ENCODE results near the gene KASH5.

Gene KASH5

DNA sequence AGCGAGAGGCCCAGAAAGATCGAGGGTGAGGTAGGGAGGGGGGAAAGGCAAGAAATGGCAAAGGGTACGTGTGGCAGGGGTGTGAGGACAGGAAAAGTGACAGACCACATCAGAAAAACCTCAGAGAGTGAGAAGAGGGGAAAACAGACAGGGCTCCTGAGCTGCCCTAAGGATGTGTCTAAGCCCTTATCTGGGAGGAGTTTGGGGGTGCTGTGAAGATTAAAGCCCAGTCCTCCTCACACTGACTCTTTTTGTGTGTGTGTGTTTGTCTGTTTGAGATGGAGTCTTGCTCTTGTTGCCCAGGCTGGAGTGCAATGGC, 35.9 kb downstream of the KASH5 start:
- no peak overlapping the region for H3K4me3 ChIP-seq (ENCODE audit: insufficient read length, low read depth)
- H3K27me3 ChIP-seq (ENCODE audit: insufficient read depth, insufficient read length), result peaks cover 64% of the 10 kb centered on the region
- no peak for DNase-seq (ENCODE audit: low read depth, low spot score)
- TF ChIP-seq YY1 (IDR thresholded peaks at IDR 0.05; ENCODE audit: insufficient read depth, insufficient read length), result no peak
- TF ChIP-seq SUZ12 (IDR thresholded peaks at IDR 0.05; ENCODE audit: extremely low read depth, insufficient read depth, insufficient read length), result no peak
- no peaks in the 10 kb centered on the region for H3K36me3 ChIP-seq (ENCODE audit: insufficient read depth, insufficient read length, low read length)
- H3K9ac ChIP-seq (ENCODE audit: insufficient read length, low read depth), result peak overlapping the region; percentile 2
- H3K9me3 ChIP-seq (ENCODE audit: insufficient read depth, low read length), result no peaks in the 10 kb centered on the region
- H3K4me1 ChIP-seq (ENCODE audit: insufficient read depth, insufficient read length), result peaks cover 11% of the 10 kb centered on the region

DNA sequence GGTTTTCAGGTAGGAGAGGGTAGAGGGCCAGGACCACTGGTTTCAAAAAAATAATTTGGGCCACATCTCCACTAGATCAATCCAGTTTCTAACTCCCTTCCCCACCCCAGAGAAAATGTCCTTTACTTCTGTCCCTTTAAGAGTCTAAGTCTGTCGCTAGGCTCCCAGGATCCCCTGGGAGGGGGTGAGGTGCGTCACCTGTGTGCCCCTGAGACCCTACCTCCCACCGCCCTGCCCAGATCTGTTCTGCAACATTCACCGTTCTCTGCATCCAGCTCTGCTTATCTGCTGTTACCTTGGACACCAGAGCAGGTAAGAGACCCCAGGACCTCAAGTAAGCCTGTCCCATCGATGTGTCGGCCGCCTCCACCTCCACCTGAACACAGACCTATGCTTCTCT, 37.1 kb downstream of the KASH5 start, which contains the start of gene GFY:
Gene GFY, plus strand, starts transcription at position 211 of the 400 bp plus-strand sequence. CDS start 1,043 bp downstream, outside the sequence.
- DNase-seq (ENCODE audit: low read depth, low spot score), result no peak
- Histone ChIP-seq H3K27me3 (ENCODE audit: insufficient read depth, insufficient read length) (peaks cover 69% of the 10 kb centered on the region), H3K36me3 (ENCODE audit: insufficient read depth, insufficient read length, low read length) (no peaks in the 10 kb centered on the region), H3K4me3 (ENCODE audit: insufficient read length, low read depth) (peak within 1 kb of the TSS; percentile 5), H3K4me1 (ENCODE audit: insufficient read depth, insufficient read length) (peaks cover 11% of the 10 kb centered on the region), H3K9me3 (ENCODE audit: insufficient read depth, low read length) (no peaks in the 10 kb centered on the region), H3K9ac (ENCODE audit: insufficient read length, low read depth) (no peak within 1 kb of the TSS)
- TF ChIP-seq SUZ12 (IDR thresholded peaks at IDR 0.05; ENCODE audit: extremely low read depth, insufficient read depth, insufficient read length) (no peak), YY1 (IDR thresholded peaks at IDR 0.05; ENCODE audit: insufficient read depth, insufficient read length) (no peak), ZNF274 (IDR thresholded peaks at IDR 0.05; ENCODE audit: low read depth, low read length) (no peak)

DNA sequence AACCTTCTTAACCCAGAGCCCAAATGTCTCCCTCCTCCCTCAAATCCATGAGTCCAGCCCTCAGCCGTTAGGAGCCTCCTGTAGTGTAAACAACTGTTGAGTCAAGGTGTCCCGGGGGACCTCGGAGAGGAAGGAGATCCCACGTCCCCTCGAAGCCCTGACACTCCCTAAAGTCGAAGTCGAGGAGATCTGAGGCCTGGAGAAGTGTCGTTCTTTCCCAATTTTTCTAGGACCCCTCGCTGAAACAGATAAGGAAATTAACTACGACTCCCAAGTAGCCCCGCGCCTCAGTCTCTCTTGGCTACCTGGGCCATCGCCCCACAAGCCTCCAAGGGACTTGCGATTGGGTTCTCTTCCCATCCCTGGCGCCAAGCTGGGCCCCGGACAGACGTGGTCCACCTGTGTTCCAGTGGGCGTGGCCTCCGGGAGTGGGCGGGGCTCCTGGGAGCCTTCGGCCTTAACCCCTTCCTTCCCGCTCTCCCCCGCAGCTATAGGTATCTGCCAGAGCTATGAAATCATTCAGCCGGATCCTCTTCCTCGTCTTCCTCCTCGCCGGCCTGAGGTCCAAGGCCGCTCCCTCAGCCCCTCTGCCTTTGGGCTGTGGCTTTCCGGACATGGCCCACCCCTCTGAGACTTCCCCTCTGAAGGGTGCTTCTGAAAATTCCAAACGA, 38.0 kb downstream of the KASH5 start:
- Histone ChIP-seq H3K27me3 (ENCODE audit: insufficient read depth, insufficient read length) (peaks cover 68% of the 10 kb centered on the region), H3K4me3 (ENCODE audit: insufficient read length, low read depth) (peak overlapping the region; percentile 5), H3K9me3 (ENCODE audit: insufficient read depth, low read length) (no peaks in the 10 kb centered on the region), H3K9ac (ENCODE audit: insufficient read length, low read depth) (no peak overlapping the region), H3K36me3 (ENCODE audit: insufficient read depth, insufficient read length, low read length) (no peaks in the 10 kb centered on the region), H3K4me1 (ENCODE audit: insufficient read depth, insufficient read length) (peaks cover 7% of the 10 kb centered on the region)
- DNase-seq (ENCODE audit: low read depth, low spot score), result no peak
- no peak for TF ChIP-seq ZNF274 (IDR thresholded peaks at IDR 0.05; ENCODE audit: low read depth, low read length)
- no peak for TF ChIP-seq SUZ12 (IDR thresholded peaks at IDR 0.05; ENCODE audit: extremely low read depth, insufficient read depth, insufficient read length)
- TF ChIP-seq YY1 (IDR thresholded peaks at IDR 0.05; ENCODE audit: insufficient read depth, insufficient read length), result no peak

DNA sequence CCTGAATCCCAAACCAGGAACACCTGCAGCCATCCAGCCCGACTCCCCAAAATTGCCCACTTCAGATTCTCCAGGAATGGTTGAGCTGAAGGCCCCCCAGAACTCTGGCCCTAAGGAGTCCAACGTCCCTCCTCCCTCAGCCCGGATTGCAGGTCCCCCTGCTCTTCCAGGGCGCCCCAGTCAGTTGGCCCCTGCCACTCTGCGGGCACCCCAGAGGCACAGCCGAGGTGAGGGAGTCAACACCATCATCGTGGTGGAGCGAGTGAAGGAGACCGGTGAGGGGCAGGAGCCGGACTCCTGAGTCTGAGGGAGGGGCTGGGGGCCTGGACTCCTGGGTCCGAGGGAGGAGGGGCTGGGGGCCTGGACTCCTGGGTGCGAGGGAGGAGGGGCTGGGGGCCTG, 39.3 kb downstream of the KASH5 start:
- H3K9me3 ChIP-seq (ENCODE audit: insufficient read depth, low read length), result no peaks in the 10 kb centered on the region
- TF ChIP-seq YY1 (IDR thresholded peaks at IDR 0.05; ENCODE audit: insufficient read depth, insufficient read length), result no peak
- peaks cover 63% of the 10 kb centered on the region for H3K27me3 ChIP-seq (ENCODE audit: insufficient read depth, insufficient read length)
- peaks cover 7% of the 10 kb centered on the region for H3K4me1 ChIP-seq (ENCODE audit: insufficient read depth, insufficient read length)
- H3K4me3 ChIP-seq (ENCODE audit: insufficient read length, low read depth), result no peak overlapping the region
- DNase-seq (ENCODE audit: low read depth, low spot score), result no peak
- no peaks in the 10 kb centered on the region for H3K36me3 ChIP-seq (ENCODE audit: insufficient read depth, insufficient read length, low read length)
- no peak overlapping the region for H3K9ac ChIP-seq (ENCODE audit: insufficient read length, low read depth)

DNA sequence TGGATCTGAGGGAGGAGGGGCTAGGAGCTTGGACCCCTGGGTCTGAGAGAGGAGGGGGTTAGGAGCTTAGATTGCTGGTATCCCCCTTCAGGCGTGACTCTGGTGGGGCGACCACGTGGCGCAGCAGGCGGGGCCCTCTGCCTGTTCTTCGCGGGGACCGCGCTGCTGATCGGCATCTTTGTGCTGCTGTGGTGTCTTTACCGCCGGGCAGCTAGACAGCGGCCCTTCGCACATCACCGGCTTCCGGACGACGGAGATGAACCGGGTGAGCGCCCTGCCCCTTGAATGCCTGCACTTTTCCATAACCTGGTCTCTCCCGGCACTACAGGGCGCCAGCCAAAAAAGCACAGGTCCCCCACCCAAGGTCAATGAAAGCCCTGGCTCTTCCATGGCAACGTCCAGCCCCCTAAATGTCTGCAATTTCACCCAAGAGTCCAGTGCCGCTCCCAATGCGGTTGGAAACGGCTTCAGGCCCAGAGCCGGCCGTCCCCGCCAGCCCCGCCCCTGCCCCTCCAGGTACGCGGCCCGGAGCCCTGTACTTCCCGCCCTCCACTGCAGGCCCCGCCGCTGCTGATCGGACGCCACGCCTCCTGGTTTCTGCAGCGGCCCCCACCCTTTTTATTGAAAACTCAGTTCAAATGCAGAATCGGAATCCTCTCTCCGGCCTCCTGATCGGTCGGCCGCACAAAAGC, 40.0 kb downstream of the KASH5 start:
- Histone ChIP-seq H3K36me3 (ENCODE audit: insufficient read depth, insufficient read length, low read length) (no peaks in the 10 kb centered on the region), H3K27me3 (ENCODE audit: insufficient read depth, insufficient read length) (peaks cover 63% of the 10 kb centered on the region), H3K4me1 (ENCODE audit: insufficient read depth, insufficient read length) (peaks cover 5% of the 10 kb centered on the region), H3K9me3 (ENCODE audit: insufficient read depth, low read length) (no peaks in the 10 kb centered on the region), H3K9ac (ENCODE audit: insufficient read length, low read depth) (peak overlapping the region; percentile 56), H3K4me3 (ENCODE audit: insufficient read length, low read depth) (peak overlapping the region; percentile 45)
- TF ChIP-seq YY1 (IDR thresholded peaks at IDR 0.05; ENCODE audit: insufficient read depth, insufficient read length), result no peak
- no peak for TF ChIP-seq SUZ12 (IDR thresholded peaks at IDR 0.05; ENCODE audit: extremely low read depth, insufficient read depth, insufficient read length)
- TF ChIP-seq ZNF274 (IDR thresholded peaks at IDR 0.05; ENCODE audit: low read depth, low read length), result no peak
- DNase-seq (ENCODE audit: low read depth, low spot score), result no peak

DNA sequence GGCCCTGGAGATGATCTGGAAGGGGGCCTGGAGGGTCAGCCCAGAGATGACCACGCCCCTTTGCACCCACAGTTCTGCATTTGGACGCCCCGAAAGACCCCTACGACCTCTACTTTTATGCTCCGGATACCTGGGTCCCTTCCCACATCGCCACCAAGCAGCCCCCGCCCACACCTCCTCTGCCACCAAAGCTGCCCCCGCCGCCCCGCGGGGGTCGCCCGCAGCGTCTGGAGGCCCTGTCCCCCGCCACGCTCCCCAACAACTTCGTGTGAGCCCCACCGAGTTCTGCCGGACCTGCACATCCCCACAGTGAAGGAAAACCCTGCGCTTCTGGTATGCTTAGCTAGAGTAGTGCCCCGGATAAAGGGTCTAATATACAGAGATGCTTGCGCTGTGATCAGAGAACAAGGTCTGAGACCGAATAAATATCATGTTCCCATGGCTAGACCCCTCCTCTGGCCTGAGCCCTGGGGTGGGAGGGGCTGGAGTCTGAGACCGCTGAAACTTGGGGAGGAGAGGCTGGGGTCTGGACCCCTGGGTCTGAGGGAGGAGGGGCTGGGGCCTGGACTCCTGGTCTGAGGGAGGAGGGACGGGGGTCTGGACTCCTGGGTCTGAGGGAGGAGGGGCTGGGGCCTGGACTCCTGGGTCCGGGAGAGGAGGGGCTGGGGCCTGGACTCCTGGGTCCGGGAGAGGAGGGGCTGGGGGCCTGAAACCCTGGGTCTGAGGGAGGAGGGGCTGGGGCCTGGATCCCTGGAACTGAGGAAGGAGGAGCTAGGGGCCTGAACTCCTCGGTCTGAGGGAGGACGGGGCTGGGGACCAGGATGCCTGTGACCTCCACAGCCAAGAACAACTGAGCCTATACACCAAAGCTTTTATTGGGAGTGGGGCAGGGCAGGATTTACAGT, 40.8 kb downstream of the KASH5 start:
- H3K9ac ChIP-seq (ENCODE audit: insufficient read length, low read depth), result peak overlapping the region; percentile 56
- peaks cover 5% of the 10 kb centered on the region for H3K4me1 ChIP-seq (ENCODE audit: insufficient read depth, insufficient read length)
- TF ChIP-seq YY1 (IDR thresholded peaks at IDR 0.05; ENCODE audit: insufficient read depth, insufficient read length) (no peak), SUZ12 (IDR thresholded peaks at IDR 0.05; ENCODE audit: extremely low read depth, insufficient read depth, insufficient read length) (no peak), ZNF274 (IDR thresholded peaks at IDR 0.05; ENCODE audit: low read depth, low read length) (no peak)
- no peaks in the 10 kb centered on the region for H3K36me3 ChIP-seq (ENCODE audit: insufficient read depth, insufficient read length, low read length)
- DNase-seq (ENCODE audit: low read depth, low spot score), result no peak
- no peak overlapping the region for H3K4me3 ChIP-seq (ENCODE audit: insufficient read length, low read depth)
- H3K27me3 ChIP-seq (ENCODE audit: insufficient read depth, insufficient read length), result peaks cover 63% of the 10 kb centered on the region
- H3K9me3 ChIP-seq (ENCODE audit: insufficient read depth, low read length), result no peaks in the 10 kb centered on the region

DNA sequence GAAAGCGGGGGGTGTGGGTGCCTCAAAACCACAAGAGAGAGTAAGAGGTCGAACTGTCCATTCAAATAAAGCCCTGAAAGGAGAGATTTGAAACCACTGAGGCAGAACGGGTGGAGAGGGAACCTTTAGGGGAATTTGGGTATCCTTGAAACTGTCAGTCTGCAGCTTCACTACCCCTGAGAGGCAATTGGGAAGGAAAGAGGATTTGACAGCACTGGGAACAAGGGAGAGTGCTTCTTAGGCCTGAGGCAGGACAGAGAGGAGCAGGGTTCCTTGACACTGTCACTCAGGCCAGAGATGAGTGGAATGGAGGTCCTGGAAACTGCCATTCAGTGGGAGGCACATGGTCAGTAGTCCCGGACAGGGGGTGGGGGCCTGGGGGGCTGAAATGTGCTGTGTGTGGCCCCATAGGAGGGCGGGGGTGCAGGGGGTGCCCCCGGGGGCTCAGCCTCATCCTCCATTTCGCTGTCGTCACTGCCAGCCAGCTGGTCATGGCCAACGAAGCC, 42.2 kb downstream of the KASH5 start:
- no peaks in the 10 kb centered on the region for H3K9me3 ChIP-seq (ENCODE audit: insufficient read depth, low read length)
- peaks cover 51% of the 10 kb centered on the region for H3K27me3 ChIP-seq (ENCODE audit: insufficient read depth, insufficient read length)
- peaks cover 5% of the 10 kb centered on the region for H3K4me1 ChIP-seq (ENCODE audit: insufficient read depth, insufficient read length)
- TF ChIP-seq YY1 (IDR thresholded peaks at IDR 0.05; ENCODE audit: insufficient read depth, insufficient read length) (no peak), ZNF274 (IDR thresholded peaks at IDR 0.05; ENCODE audit: low read depth, low read length) (no peak), SUZ12 (IDR thresholded peaks at IDR 0.05; ENCODE audit: extremely low read depth, insufficient read depth, insufficient read length) (no peak)
- peak overlapping the region; percentile 42 for H3K9ac ChIP-seq (ENCODE audit: insufficient read length, low read depth)
- DNase-seq (ENCODE audit: low read depth, low spot score), result no peak
- H3K36me3 ChIP-seq (ENCODE audit: insufficient read depth, insufficient read length, low read length), result no peaks in the 10 kb centered on the region
- H3K4me3 ChIP-seq (ENCODE audit: insufficient read length, low read depth), result no peak overlapping the region

Data from NT2/D1 (cell line).